ENCODE results near the gene S100Z.
"Not testable (repeated sequence)": the region's sequence is repeated elsewhere in the genome, so short reads cannot be mapped to it uniquely, and the experiment has no call there.

S100Z gene

DNA sequence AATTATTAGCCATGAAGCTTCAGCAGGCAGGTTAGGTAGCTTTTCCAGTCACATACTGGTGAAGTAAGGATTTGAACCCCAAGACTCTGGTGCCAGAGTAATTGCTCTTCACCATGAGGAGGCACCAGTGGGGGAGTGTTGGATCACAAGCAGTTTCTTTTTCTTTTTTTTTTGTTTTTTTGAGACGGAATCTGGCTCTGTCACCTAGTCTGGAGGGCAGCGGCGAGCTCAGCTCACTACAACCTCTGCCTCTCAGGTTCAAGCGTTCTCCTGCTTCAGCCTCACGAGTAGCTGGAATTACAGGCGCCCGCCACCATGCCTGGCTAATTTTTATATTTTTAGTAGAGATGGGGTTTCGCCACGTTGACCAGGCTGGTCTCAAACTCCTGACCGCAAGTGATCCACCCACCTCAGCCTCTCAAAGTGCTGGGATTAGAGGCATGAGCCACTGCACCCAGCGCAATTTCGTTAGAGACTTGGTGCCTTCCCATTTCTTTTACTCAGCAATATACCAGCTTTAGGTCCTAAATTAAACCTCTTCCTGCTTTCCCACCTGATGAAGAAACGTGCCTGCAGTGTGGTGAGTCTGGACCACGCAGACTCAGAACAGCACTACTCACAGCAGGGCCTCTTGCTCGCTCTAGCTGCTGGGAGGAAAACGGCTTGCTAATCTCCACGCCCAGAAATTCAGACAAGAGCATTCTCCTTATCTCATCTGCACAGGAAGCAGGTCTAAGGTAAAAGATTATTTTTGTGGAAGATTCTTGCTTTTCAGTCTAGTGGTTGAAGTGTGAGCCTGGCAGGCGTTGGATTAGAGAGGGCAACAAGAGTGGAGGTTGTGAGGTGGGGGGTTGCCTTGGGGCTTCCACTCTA lies at the start of gene S100Z:
S100Z (plus strand) TSS at position 596 of the 873 bp plus-strand sequence. CDS start 25,346 bp downstream, outside the sequence.
- no peak for DNase-seq

GRCh38 chr5:76800579-76800978 lies 49.2 kb upstream of the S100Z start:
- DNase-seq: no peak

GRCh38 chr5:76801159-76801802 lies 48.5 kb upstream of the S100Z start:
- no peak for DNase-seq

DNA sequence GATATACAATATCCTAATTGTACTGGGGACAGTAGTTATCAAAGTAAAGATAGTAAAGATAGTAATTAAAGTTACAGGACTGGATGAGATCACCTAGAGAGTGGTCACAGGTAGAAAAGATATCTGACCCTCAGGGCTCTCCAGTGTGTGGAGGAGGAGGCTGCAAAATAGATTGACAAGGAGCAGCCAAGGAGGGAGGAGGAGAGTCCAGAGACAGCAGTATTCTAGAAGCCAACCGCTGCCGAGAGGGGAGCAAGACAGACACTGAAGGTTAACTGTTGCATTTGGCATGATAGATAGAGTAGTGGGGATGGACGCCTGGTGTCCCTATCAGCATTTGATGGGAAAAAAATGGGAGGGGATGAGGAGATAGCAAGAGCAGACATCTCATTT lies 48.0 kb upstream of the S100Z start:
- no peak for DNase-seq

DNA sequence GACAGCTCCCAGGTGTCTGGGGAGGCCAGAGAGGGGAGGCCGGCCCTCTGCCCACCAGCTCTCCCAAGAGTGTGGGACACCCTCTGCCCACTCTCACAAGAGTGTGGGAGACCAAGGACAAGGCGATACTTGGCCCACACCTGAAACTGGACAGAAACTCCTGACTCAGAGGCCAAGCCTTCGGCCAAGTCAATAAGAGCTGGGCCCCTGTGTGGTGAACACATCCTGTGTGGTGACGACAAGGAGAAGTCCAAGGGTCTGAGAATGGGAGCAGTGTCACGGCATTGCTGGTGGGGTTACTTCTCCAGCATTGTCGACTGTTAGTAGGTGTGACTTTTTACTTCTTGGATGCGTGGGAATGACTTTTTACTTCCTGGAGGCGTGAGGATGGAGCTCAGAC lies 45.5 kb upstream of the S100Z start:
- DNase-seq: no peak

- no peak for DNase-seq
Observed at GRCh38 chr5:76805821-76806505, 43.9 kb upstream of the S100Z start.

GRCh38 chr5:76807296-76807695 lies 42.5 kb upstream of the S100Z start:
- no peak for DNase-seq

GRCh38 chr5:76808141-76808691 lies 41.6 kb upstream of the S100Z start:
- DNase-seq: no peak

DNA sequence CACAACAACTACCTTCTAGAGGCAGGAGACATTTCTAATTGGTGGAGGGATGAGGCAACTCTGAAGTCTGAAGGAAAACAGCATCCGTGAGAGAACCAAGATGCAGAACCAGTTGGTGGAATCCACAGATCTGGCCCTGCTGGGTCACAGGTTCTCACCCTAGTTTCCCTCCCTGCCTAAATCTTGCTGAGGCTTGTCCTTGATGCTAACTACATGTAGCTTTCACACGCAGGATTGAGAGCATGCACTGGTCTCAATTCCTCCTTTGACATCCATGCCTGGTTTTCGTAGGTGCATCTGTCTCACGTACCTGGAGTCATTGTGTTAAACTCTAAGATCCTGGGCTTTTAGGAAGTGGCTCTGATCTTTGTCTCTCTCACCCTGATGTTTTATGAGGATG lies 40.7 kb upstream of the S100Z start:
- DNase-seq: no peak

GRCh38 chr5:76810236-76810635 lies 39.6 kb upstream of the S100Z start:
- DNase-seq: no peak

DNA sequence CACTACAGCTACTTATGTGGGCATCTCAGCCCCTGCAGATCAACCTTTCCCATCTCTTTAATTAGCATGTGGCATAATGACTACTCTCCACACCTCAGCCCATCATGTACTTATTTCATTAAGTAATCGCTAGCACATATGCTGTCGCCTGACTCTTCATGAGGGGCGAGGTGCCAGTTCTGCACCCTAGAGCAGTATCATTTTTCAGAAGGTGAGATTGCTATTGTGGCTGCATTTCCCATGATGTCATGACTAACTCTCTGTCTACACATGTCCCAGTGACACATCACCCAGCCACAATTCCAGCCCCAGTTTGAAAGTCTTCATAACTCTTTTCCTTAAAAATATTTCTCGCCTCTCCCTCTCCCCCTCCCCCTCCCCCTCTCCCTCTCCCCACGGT lies 38.6 kb upstream of the S100Z start:
- DNase-seq: no peak

- DNase-seq: not testable (repeated sequence)
Observed at GRCh38 chr5:76812209-76812608, 37.6 kb upstream of the S100Z start.

GRCh38 chr5:76813982-76814562 lies 35.7 kb upstream of the S100Z start:
- DNase-seq: no peak

DNA sequence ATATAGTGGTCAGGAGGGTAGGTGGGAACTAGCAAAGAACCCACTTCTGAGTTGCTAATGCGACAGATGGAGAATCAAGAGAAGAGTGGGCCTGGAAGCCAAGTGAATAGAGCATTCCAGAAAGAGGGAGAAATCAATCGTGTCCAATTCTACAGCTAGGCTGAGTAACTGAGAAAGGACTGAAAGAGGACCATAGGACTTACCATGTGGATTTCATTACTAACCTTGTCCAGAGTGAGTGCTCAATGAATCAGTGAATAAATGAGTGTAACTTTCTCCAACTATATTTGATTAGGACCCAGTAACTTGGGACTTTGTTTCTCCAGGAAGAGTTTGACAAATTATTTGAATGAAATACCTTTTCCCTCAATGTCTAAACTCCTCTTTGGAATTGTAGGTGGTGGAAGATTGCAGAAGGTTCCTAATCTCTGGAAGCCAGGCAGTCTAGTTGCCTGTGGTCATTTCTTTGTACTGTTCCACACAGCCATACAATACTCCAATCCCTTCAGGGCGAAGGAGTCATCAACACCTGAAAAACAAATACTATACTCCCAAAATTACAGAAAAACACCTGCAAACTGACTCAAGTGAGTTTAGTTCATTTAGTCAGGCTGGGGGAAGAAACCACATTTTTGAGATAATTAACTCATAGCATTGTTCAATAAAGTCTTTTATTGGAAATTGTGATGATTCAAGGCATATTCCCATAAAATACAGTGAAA lies 33.5 kb upstream of the S100Z start:
- DNase-seq: no peak

GRCh38 chr5:76818844-76819831 lies 30.7 kb upstream of the S100Z start, which contains the start of gene F2RL1:
TSS of gene F2RL1 (plus strand) at chr5:76819030. CDS start at chr5:76819183, 153 bp downstream.
- peak; percentile 54 for DNase-seq

DNA sequence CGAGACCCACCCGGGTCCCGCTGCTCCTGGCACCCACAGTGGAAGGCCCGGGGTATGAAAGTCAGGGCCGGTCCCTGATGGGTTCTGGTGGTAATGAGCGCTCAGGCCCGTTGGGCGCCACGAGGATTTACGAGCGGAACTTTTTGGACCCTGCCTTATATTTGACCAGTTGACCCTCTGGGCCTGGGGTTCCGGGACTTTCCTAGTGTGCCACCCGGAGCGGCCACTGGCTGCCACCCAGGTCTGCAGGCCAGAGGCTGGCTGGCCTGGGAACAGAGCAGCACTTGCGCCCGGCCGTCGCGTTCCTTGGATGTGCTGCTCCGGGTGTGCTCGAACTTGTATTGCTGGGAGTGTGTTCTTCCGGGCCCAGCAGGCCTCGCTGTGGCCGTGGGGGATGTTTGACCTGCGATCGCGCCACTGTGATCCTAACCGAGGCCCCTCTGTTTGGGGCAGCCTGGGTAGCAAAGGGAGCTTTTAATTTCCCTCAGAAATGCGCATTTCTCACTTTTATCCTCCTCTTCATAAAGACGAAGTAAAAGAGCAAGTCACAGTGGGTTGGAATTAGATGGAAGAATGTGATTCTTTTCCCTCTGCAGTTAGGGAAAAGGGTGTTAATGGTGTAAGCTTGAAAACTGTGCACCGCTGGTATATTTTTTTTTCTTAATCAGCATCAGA lies 29.8 kb upstream of the S100Z start:
- no peak for DNase-seq

- DNase-seq: no peak
Observed at GRCh38 chr5:76820526-76820890, 29.3 kb upstream of the S100Z start.

- no peak for DNase-seq
Observed at GRCh38 chr5:76821136-76821535, 28.7 kb upstream of the S100Z start.

- DNase-seq: not testable (repeated sequence)
Observed at GRCh38 chr5:76822105-76822731, 27.6 kb upstream of the S100Z start.

- not testable (repeated sequence) for DNase-seq
Observed at GRCh38 chr5:76826416-76826815, 23.4 kb upstream of the S100Z start.

Data from NCI-H1105 treated with DMSO at 0.1 percent for 48 hours (cell line).